Neuron (in vitro differentiated cells): ENCODE data around the gene LHFPL6.

Experiments
- H2AFZ ChIP-seq: one replicate; pipeline ENCODE4 v1.6.1; 2013; ENCODE audit warnings: low read depth, mild to moderate bottlenecking, inconsistent platforms, low read length, moderate library complexity
- H3K27me3 ChIP-seq: one replicate; pipeline ENCODE4 v1.6.1; 2013; ENCODE audit warnings: low read length; ENCODE audit not compliant: insufficient read depth
- H3K36me3 ChIP-seq: one replicate; pipeline ENCODE4 v1.6.1; 2013; ENCODE audit warnings: low read length; ENCODE audit not compliant: insufficient read depth
- H3K4me1 ChIP-seq: one replicate; pipeline ENCODE4 v1.6.1; 2013; ENCODE audit warnings: low read length; ENCODE audit not compliant: insufficient read depth
- H3K4me3 ChIP-seq: 2 replicates; pipeline ENCODE4 v1.5.1; 2013; ENCODE audit warnings: mild to moderate bottlenecking, low read length, moderate library complexity
- H3K9me3 ChIP-seq: one replicate; pipeline ENCODE4 v1.6.1; 2013; ENCODE audit warnings: low read length

LHFPL6 gene

DNA sequence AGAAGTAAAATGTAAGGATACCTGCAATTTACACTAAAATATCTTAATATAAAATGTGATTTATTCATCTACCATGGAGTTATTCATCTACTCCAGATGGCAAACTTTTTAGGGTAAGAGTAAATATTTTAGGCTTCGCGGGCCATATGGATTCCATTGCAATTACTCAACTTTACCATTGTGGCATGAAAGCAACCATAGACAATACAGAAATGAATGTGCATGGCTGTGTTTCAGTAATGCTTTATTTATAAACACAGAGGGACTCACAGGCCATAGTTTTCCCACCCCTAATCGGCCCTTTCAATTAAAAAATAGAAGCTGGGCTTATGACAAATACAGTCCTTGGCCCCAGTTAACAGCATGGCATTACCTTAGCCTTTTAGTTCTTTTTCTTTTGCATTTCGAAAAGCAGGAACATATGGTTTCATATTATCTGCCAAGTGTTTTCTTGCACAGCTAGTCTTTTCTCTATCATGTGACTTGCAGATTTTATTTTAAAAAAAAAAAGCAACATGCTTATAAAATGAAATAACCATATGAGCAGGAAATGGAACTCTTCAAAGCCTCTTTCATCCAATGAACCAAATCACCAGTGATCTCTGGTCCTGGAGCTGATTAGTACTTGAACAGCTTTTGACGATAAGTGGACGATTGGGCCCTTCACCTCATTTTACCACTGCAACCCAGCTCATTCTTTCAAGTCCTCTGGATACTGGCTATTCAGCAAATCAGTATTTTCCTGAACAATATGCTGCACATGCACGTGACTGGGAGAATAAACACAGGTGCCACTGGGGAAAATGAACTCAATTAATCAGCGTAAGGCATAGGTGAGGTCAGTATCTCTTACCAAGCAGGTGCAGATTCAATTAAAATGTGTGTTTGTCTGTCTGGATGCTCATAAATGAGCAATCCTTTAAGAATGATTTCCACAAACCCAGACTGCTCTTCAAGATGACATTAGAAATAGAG lies 63.9 kb downstream of the LHFPL6 start:
- Histone ChIP-seq H3K4me1 (peaks cover 17% of the 10 kb centered on the region), H3K27me3 (no peaks in the 10 kb centered on the region), H3K9me3 (no peaks in the 10 kb centered on the region), H2AFZ (no peak overlapping the region), H3K4me3 (no peak overlapping the region), H3K36me3 (no peaks in the 10 kb centered on the region)

DNA sequence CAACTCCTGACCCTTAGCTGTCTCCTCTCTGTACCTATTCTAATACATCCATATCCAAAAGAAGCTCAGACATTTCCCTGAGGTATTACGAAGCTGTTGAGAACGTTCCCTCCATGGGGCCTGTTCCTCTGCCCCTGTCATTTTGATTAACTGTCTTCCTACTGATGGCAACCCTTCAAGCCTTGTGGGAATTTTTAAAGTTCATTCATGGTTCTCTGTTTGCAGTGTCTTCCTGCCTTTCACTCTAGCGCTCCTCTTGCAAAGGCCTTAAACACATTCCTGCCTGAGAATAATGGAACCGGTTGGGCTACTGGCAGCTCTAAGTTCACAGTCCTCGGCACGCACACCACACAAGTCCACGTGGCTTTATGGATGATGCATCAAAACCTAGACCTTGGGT lies 66.1 kb downstream of the LHFPL6 start:
- Histone ChIP-seq H3K9me3 (no peaks in the 10 kb centered on the region), H3K36me3 (no peaks in the 10 kb centered on the region), H2AFZ (no peak overlapping the region), H3K4me1 (peaks cover 17% of the 10 kb centered on the region), H3K4me3 (no peak overlapping the region), H3K27me3 (no peaks in the 10 kb centered on the region)

DNA sequence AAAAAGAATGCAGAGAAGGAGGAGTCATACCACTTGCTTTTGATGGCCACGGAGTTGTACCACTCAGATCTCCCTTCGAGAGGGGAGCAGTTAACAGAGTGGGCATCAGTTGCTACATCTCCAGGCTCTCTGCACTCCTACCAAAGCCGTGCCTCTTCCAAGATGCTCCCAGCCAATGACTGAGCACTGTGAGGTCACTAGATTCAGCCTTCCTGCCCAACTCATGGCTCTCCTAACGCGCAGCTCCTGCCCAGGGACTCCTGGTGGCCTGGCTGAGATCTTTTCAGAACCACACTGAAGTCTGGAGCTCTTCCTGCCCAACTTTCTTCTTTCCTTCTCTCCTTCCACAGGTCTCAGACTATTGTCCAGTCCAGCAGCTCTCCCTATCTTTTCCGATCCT lies 66.7 kb downstream of the LHFPL6 start:
- Histone ChIP-seq H3K4me3 (no peak overlapping the region), H3K36me3 (no peaks in the 10 kb centered on the region), H3K4me1 (peaks cover 17% of the 10 kb centered on the region), H3K27me3 (no peaks in the 10 kb centered on the region), H2AFZ (no peak overlapping the region), H3K9me3 (no peaks in the 10 kb centered on the region)

DNA sequence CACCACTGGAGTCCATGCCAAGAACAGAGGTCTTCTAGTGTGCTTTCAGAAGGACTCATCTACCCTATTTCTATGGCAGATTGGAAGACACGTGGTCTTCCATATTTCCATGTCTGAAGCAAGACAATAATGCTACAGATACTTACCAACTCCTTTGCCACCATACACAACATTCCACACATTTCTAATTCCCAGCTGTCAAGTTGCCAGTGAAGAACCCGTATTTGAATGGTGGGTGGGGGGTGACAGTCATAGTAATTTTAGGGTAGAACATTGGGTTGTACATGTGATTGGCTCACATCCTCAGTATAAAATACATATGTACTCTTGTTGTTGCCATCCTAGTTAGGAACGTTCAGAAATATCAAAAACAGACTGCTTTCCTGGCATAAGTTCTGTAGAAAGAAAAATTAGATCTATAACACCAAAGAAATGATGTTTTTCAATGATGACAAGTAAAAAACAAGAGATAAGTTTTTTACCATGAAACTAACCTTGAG lies 69.3 kb downstream of the LHFPL6 start:
- Histone ChIP-seq H3K36me3 (no peaks in the 10 kb centered on the region), H2AFZ (no peak overlapping the region), H3K27me3 (no peaks in the 10 kb centered on the region), H3K4me3 (no peak overlapping the region), H3K9me3 (no peaks in the 10 kb centered on the region), H3K4me1 (peaks cover 14% of the 10 kb centered on the region)

DNA sequence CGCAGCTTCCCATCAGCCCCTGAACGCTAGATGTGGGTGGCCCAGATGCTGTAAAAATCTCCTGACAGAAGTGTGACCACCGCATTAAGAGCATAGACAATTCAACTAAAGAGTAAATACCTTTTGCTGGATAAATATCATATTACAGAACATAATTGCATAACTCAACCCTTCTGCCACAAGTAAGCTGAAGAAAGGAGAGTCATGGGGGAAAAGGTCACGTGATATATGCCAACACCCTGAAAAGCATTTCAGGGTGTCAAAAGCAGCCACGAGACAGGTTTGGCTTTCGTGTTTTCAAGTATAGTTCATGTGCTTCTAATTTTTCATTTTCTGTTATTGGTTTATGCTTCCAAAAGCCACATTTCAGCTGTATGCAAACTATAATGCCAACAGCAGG lies 71.3 kb downstream of the LHFPL6 start:
- Histone ChIP-seq H3K9me3 (no peaks in the 10 kb centered on the region), H3K4me3 (no peak overlapping the region), H2AFZ (no peak overlapping the region), H3K27me3 (no peaks in the 10 kb centered on the region), H3K4me1 (peaks cover 9% of the 10 kb centered on the region), H3K36me3 (no peaks in the 10 kb centered on the region)

DNA sequence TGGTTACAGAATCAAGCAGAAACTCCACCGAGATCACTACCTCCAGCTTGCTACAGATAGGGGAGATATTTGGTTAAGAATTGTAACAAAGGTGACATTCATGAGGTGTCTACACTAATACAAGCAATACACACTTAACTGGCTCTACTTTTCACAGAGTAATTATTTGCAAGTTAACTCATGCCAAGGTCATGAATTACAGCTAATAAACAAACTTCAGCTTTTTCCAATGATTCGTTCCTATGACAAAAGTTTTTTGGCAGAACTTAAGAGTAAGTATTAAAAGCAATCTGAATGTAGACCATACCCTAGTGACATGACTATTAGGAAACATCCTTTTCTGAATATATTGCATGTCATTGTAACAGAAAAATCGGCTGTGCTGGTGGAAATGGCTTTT lies 72.1 kb downstream of the LHFPL6 start:
- no peaks in the 10 kb centered on the region for H3K27me3 ChIP-seq
- H3K36me3 ChIP-seq: no peaks in the 10 kb centered on the region
- H3K4me1 ChIP-seq: peaks cover 6% of the 10 kb centered on the region
- H3K4me3 ChIP-seq: no peak overlapping the region
- no peaks in the 10 kb centered on the region for H3K9me3 ChIP-seq
- H2AFZ ChIP-seq: no peak overlapping the region

DNA sequence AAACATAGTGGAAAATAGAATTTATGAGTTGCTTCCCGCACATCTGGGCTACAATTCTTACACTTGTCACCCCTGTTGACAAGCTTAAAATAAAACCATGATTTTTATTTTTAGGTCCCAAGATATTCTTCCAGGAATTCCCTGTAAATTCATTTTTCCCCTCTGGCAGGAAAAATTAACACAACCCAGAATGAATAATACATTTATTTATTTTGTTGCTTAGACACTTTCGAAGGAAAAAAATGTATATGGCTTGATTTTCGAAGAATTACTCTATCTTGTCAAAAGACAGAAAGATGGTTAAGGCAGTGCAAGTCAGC lies 74.4 kb downstream of the LHFPL6 start:
- Histone ChIP-seq H3K9me3 (no peaks in the 10 kb centered on the region), H3K27me3 (no peaks in the 10 kb centered on the region), H3K4me3 (no peak overlapping the region), H2AFZ (no peak overlapping the region), H3K36me3 (no peaks in the 10 kb centered on the region), H3K4me1 (peaks cover 6% of the 10 kb centered on the region)

DNA sequence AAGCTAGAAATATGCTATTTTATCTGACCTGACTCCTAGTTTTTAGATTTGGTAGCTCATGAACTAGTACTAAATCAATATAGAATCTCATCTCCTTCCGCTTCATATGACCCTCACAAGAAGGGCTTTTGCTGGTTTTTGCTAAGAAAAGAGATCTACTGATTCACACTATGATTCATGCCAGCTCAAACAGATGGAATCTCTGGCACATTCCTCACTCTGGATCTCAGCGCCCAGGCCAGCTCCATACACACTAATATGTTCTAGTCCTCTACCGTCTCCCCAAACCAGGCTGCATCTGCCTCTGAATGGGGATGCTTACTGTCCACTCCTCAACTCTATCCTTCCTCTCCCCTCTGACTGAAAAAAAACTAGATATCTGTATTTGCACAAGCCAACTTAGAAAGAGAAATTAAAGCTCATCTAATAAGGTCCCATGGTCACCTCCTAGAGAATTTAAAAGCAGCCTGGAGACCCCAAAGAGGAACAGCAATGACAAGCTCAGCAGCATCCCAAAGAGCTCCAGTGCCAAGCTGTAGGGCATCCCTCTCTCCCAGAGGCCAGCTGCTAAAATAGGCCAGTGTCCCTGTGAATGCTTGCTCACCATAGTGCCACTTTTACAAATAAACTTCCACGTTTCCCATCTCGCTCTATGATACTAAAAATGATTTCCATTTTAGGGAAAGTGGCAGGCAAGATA lies 74.9 kb downstream of the LHFPL6 start:
- peaks cover 6% of the 10 kb centered on the region for H3K4me1 ChIP-seq
- no peaks in the 10 kb centered on the region for H3K27me3 ChIP-seq
- H3K9me3 ChIP-seq: no peaks in the 10 kb centered on the region
- no peak overlapping the region for H3K4me3 ChIP-seq
- no peaks in the 10 kb centered on the region for H3K36me3 ChIP-seq
- no peak overlapping the region for H2AFZ ChIP-seq

DNA sequence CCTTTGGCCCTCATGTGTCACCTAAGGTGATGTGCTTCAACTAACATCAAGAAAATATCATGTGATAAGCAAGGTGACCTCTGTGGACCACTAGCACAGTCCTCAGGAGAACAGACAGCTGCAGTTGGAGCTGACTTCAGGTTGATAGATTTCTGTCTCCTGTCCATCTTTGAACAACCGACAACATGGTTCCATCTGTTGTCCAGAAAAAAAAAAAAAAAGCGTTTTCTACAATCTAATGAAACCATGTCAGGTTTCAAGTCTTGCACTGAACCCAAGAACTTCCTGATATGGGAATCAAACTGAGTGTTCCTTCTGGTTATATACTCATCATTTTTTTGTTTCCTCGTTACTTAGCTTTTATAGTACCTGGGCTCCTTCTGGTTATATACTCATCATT lies 75.7 kb downstream of the LHFPL6 start:
- no peaks in the 10 kb centered on the region for H3K9me3 ChIP-seq
- no peak overlapping the region for H3K4me3 ChIP-seq
- no peaks in the 10 kb centered on the region for H3K27me3 ChIP-seq
- no peaks in the 10 kb centered on the region for H3K36me3 ChIP-seq
- H2AFZ ChIP-seq: no peak overlapping the region
- peaks cover 6% of the 10 kb centered on the region for H3K4me1 ChIP-seq

DNA sequence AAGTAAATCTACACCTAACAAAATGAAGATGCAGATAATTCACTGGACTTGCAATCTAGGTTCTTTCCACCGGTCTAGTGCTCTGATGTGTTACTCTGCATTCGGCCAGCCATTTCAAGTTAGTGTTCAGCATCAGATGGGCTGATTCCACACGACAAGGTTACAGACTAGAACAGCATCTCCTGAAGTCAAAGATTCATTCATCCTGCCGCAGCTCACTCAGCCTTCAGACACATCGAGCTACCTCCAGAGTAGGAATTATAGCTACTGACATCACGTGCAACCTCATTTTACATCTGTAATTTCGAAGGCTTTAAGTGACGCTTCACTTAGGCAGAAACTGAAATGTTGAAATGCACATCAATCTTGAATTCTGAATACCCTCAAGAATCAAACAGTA lies 76.5 kb downstream of the LHFPL6 start:
- H3K9me3 ChIP-seq: no peaks in the 10 kb centered on the region
- no peak overlapping the region for H2AFZ ChIP-seq
- H3K27me3 ChIP-seq: no peaks in the 10 kb centered on the region
- H3K36me3 ChIP-seq: no peaks in the 10 kb centered on the region
- peaks cover 6% of the 10 kb centered on the region for H3K4me1 ChIP-seq
- no peak overlapping the region for H3K4me3 ChIP-seq

DNA sequence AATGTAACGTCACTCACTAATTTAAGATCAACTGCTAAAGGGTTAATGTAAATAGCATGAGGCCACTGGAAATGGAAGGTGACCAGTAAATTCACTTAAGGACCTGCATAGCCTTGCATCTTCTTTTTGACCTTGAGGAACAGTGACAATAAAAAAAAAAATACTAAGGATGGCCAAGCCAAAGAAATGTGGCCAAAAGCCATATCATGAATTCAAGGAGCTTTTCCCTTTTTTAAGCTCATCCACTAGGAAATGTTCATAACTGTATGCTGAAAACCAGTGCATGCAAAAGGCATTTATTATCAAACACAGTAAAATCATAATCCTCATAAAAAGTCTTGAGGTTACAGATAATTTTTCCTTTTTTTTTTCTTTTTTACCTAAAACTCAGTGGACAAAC lies 77.5 kb downstream of the LHFPL6 start:
- H3K4me3 ChIP-seq: no peak overlapping the region
- no peaks in the 10 kb centered on the region for H3K9me3 ChIP-seq
- H2AFZ ChIP-seq: no peak overlapping the region
- H3K27me3 ChIP-seq: no peaks in the 10 kb centered on the region
- H3K4me1 ChIP-seq: peaks cover 6% of the 10 kb centered on the region
- H3K36me3 ChIP-seq: no peaks in the 10 kb centered on the region

DNA sequence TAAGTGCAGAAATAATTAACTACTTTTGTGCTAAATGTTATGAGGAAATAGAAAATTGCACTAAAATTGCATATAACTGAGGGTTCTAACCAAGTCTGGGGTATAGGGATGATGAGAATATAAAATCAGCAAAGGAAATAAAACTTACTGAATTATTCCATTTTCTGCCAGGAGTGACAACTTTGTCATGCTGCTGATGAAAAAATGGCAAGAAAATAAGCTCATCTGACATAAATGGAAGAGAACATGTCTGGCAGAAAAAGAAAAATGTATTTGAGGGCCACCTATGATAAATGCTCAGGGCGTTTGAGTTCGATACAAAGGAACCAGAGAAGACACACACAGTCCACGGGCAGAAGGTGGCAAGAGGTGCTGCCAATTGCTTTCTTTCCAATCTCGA lies 78.2 kb downstream of the LHFPL6 start:
- Histone ChIP-seq H3K36me3 (no peaks in the 10 kb centered on the region), H3K4me3 (no peak overlapping the region), H3K27me3 (no peaks in the 10 kb centered on the region), H2AFZ (no peak overlapping the region), H3K9me3 (no peaks in the 10 kb centered on the region), H3K4me1 (peaks cover 6% of the 10 kb centered on the region)

DNA sequence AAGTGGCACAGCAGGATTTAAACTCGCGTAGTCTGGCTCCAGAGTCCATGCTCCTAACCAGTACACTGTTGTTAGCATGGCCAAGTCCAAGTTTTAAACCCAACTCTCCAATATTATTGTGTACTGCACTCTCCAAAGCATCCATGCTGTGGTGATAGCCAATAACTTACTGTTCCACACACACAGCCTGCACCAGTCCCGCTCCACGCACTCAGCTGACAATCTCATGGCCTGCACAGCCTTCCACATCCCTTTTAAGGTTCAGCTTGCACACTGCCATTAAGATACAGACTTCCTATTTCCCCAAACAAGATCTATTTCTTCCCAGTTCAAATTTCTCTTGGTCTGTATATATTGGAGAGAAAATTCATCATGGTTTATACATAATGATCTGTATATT lies 80.7 kb downstream of the LHFPL6 start:
- H2AFZ ChIP-seq: no peak overlapping the region
- no peaks in the 10 kb centered on the region for H3K36me3 ChIP-seq
- no peaks in the 10 kb centered on the region for H3K4me1 ChIP-seq
- no peaks in the 10 kb centered on the region for H3K9me3 ChIP-seq
- H3K4me3 ChIP-seq: no peak overlapping the region
- H3K27me3 ChIP-seq: no peaks in the 10 kb centered on the region
